Measurements from ENCODE around the gene TMEM132D.

DNA sequence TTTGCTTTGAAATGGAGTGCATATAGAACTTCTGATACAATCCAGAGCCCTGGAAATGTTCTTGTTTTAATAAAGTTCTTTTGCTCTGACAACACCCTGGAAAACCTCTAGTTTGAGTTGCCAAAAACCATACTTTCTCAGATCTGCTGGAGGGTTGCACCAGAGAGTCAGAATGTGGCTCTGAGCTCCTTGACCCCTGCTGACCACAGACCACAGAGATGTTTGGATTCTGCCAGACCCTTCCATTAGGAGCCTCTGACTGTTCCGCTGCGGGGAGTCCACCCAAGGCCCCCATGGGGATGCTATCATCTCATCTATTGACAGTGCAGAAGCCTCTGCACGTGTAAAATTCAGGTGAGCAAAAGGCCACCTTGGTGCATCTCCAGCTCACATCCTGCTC lies 718.0 kb downstream of the TMEM132D start:
- TF ChIP-seq, protein P1, sequence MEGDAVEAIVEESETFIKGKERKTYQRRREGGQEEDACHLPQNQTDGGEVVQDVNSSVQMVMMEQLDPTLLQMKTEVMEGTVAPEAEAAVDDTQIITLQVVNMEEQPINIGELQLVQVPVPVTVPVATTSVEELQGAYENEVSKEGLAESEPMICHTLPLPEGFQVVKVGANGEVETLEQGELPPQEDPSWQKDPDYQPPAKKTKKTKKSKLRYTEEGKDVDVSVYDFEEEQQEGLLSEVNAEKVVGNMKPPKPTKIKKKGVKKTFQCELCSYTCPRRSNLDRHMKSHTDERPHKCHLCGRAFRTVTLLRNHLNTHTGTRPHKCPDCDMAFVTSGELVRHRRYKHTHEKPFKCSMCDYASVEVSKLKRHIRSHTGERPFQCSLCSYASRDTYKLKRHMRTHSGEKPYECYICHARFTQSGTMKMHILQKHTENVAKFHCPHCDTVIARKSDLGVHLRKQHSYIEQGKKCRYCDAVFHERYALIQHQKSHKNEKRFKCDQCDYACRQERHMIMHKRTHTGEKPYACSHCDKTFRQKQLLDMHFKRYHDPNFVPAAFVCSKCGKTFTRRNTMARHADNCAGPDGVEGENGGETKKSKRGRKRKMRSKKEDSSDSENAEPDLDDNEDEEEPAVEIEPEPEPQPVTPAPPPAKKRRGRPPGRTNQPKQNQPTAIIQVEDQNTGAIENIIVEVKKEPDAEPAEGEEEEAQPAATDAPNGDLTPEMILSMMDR (IDR thresholded peaks at IDR 0.05; ENCODE audit: insufficient read depth, low read depth, low read length): no peak
- no peak for TF ChIP-seq EZH2 (IDR thresholded peaks at IDR 0.05; ENCODE audit: insufficient read depth, low read length)

All from astrocyte (in vitro differentiated cells and primary cell).